K562 (cell line): Measurements from ENCODE around the gene DPP8. TPM values are rescaled to one million over a fixed set of nuclear protein-coding genes. Genes with fewer than 3 reads are reported as not detected.
A peak's percentile ranks its signal among the peaks of the same experiment; 100 is the strongest.

Experiments
- ATAC-seq: fragments of 200-7000 bp; cut with Tn5 transposase; 3 replicates; pipeline ENCODE4 v1.9.1; 2020; ENCODE audit warnings: moderate library complexity
- BruUV-seq: library from RNA; stranded (reverse); fragments of 400-500 nt; replicated peaks from 2 replicates; lab custom pipeline; 2021; lab: Mats Ljungman, UMichigan
- CTCF ChIA-PET: fragments of 300-600 bp; formaldehyde crosslinking; extraction: SDS; loops from one replicate; lab custom pipeline; 2021; ENCODE audit warnings: low intra/inter-chr PET ratio; lab: Yijun Ruan, JAX
- POLR2A ChIA-PET: fragments of 300-600, 350-650 bp; sonication (Branson Sonifier 250); formaldehyde crosslinking; extraction: SDS; loops from one replicate; lab custom pipeline; 2021; ENCODE audit warnings: antibody characterized with exemption, inconsistent platforms; lab: Yijun Ruan, JAX
- DNase-seq, 4 experiments: peaks; one replicate each; pipeline versions ENCODE4 v3.0.0 to v3.0.0-alpha.2; 2011 to 2018; ENCODE audit warnings: low spot score in 3 of 4, mixed read lengths in 3 of 4; ENCODE audit errors: extremely low read depth in 1 of 4
- FAIRE-seq: peaks from 2 replicates; lab custom pipeline; 2011; peaks lifted over from hg19 to GRCh38; lab: Jason Lieb, UNC
- H2AFZ ChIP-seq: 2 replicates; pipeline ENCODE4 v1.6.0; 2011; ENCODE audit warnings: low read depth, low read length, control low read depth, inconsistent platforms
- H3K27ac ChIP-seq: fragments of 200-600 bp; 3 replicates; pipeline ENCODE4 v1.8.0; 2011; ENCODE audit warnings: low read depth, mild to moderate bottlenecking, control low read depth, inconsistent platforms, low read length, moderate library complexity, mixed read lengths; ENCODE audit errors: extremely low read depth
- H3K27me3 ChIP-seq, 2 experiments: fragments of 300-600 bp in 1 of 2; 2 replicates in 1 of 2; 3 replicates in 1 of 2; pipeline versions ENCODE4 v1.6.0 to v1.8.0; 2011; ENCODE audit warnings: inconsistent platforms in 2 of 2, low read length in 2 of 2, mild to moderate bottlenecking in 1 of 2, mixed read lengths in 1 of 2, moderate library complexity in 1 of 2; ENCODE audit not compliant: control insufficient read depth in 2 of 2, insufficient read depth in 2 of 2
- H3K36me3 ChIP-seq: fragments of 300-600 bp; 3 replicates; pipeline ENCODE4 v1.8.0; 2011; ENCODE audit warnings: mild to moderate bottlenecking, low read length, inconsistent platforms; ENCODE audit not compliant: control insufficient read depth, insufficient read depth
- H3K4me1 ChIP-seq, 2 experiments: fragments of 200-600 bp in 1 of 2; replicated peaks in 1 of 2; 2 replicates in 1 of 2; 3 replicates in 1 of 2; pipeline versions ENCODE4 v1.5.1 to v1.8.0; 2011; ENCODE audit warnings: inconsistent platforms in 2 of 2, low read length in 2 of 2, mild to moderate bottlenecking in 1 of 2, mixed read lengths in 1 of 2, moderate library complexity in 1 of 2; ENCODE audit not compliant: control insufficient read depth in 2 of 2, insufficient read depth in 2 of 2
- H3K4me2 ChIP-seq: 2 replicates; pipeline ENCODE4 v1.6.1; 2011; ENCODE audit warnings: low read length, control low read depth, inconsistent platforms, mixed read lengths; ENCODE audit not compliant: insufficient read depth
- H3K4me3 ChIP-seq: fragments of 200-600 bp; sonication (generic), shearing (Covaris generic); 2 replicates; pipeline ENCODE4 v1.5.1; 2016; ENCODE audit warnings: control low read depth, inconsistent platforms
- H3K79me2 ChIP-seq: fragments of 200-600 bp; 3 replicates; pipeline ENCODE4 v1.8.0; 2011; ENCODE audit warnings: low read length, inconsistent platforms; ENCODE audit not compliant: control insufficient read depth, insufficient read depth
- H3K9ac ChIP-seq, 2 experiments: 2 replicates each; pipeline versions ENCODE4 v1.6.0 to v1.6.1; 2011; ENCODE audit warnings: low read depth in 2 of 2, low read length in 2 of 2, control low read depth in 1 of 2, inconsistent platforms in 1 of 2, mild to moderate bottlenecking in 1 of 2, mixed read lengths in 1 of 2; ENCODE audit not compliant: insufficient read depth in 1 of 2
- H3K9me1 ChIP-seq: one replicate; pipeline ENCODE4 v1.6.0; 2011; ENCODE audit warnings: inconsistent platforms, mild to moderate bottlenecking, low read length, moderate library complexity; ENCODE audit not compliant: control insufficient read depth, insufficient read depth
- H3K9me3 ChIP-seq: replicated peaks from 2 replicates; pipeline ENCODE4 v1.5.1; 2011; ENCODE audit warnings: low read depth, low read length, inconsistent platforms; ENCODE audit not compliant: control insufficient read depth, insufficient read depth
- H4K20me1 ChIP-seq: replicated peaks from 2 replicates; pipeline ENCODE4 v1.6.1; 2011; ENCODE audit warnings: low read length, inconsistent platforms, mixed read lengths; ENCODE audit not compliant: control insufficient read depth, insufficient read depth
- ATF3 ChIP-seq, 2 experiments: fragments of 450-650 bp in 1 of 2; sonication (generic) in 1 of 2; formaldehyde crosslinking in 1 of 2; IDR thresholded peaks in 1 of 2; conservative IDR thresholded peaks in 1 of 2; 2 replicates each; pipeline versions ENCODE4 v1.6.1 to v1.8.1; 2016 to 2023; ENCODE audit warnings: mild to moderate bottlenecking in 2 of 2, moderate library complexity in 2 of 2, inconsistent platforms in 1 of 2, missing genetic modification reagents in 1 of 2
- ZFP36 ChIP-seq: fragments of 150-350 bp; IDR thresholded peaks from 2 replicates; pipeline ENCODE4 v1.6.1; 2018; ENCODE audit warnings: low read length, low read depth; ENCODE audit not compliant: partially characterized antibody
- WGBS: fragments of 100-300 bp; shearing (Covaris generic); methylation state at CpG from one replicate; pipeline ENCODE4 v1.1.6; 2016; ENCODE audit warnings: low coverage, mixed read lengths; ENCODE audit not compliant: insufficient coverage; ENCODE audit errors: missing lambda C conversion rate; 5-methylcytosine and 5-hydroxymethylcytosine counted together
- in situ Hi-C: fragments of 300-500 bp; cut with MboI; formaldehyde crosslinking; loops from 4 replicates; pipeline ENCODE4 v1.15.0; 2018; ENCODE audit warnings: inconsistent platforms, mixed read lengths
- intact Hi-C: fragments of 100-400 bp; cut with micrococcal nuclease; formaldehyde crosslinking; loops from 2 replicates; pipeline ENCODE4 v1.14.2; 2022
- polyA plus RNA-seq, 8 experiments: library from polyadenylated mRNA; depleted of rRNA in 4 of 8; stranded (reverse) in 5 of 8; unstranded in 3 of 8; fragments of >200 nt; fragmentation: Nextera tagmentation in 2 of 8; fragmentation: Illumina TruSeq in 1 of 8; extraction: Ambion mirVana in 2 of 8; extraction: Trizol in 1 of 8; gene quantifications; 2 replicates each; pipeline versions ENCODE4 v1.2.1 to v1.2.3, GENCODE V29; 2011 to 2014; ENCODE audit warnings: inconsistent platforms in 1 of 8, missing spikeins in 1 of 8
- total RNA-seq, 7 experiments: library from RNA; depleted of rRNA in 6 of 7; stranded (reverse); fragments of >200 nt in 6 of 7; fragmentation: Illumina TruSeq in 2 of 7; extraction: Trizol in 2 of 7; gene quantifications; 2 replicates each; pipeline versions ENCODE4 v1.2.1 to v1.2.3, GENCODE V29; 2011 to 2021; ENCODE audit warnings: low replicate concordance in 1 of 7
- TF ChIP-seq, protein P1 (sequence below): fragments of 250-450 bp; sonication (Bioruptor Pico); IDR thresholded peaks from 2 replicates; pipeline ENCODE4 v1.5.0; 2021; ENCODE audit warnings: mild to moderate bottlenecking, moderate library complexity

Gene DPP8
- total and polyA plus RNA-seq, 9 of the 15 experiments (the other 6 are each of a cell fraction or from before 2014, with no cell fraction given), result 5.5 to 36.7 (median 20.7) TPM

DNA sequence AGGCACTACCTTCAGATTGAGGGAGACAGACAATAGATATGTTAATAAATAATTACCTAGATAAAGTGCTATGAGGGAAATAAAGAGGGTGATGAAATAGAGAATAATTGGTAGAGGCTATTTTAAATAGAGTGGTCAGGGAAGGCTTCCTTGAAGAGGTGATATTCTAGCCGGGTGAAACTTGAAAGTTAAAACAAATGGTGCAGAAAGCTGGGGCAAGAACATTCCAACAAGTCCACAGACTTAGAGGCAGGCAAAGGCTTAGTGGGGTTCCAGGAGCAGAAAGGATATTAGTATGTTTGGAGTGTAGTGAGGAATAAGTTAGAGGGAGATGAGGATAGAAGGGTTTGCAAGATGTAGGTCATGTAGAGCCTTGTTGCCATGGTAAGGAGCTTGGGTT is 22.8 kb upstream of the DPP8 start:
- H2AFZ ChIP-seq, result no peak overlapping the region
- H4K20me1 ChIP-seq, result peaks cover 4% of the 10 kb centered on the region; the same call in 1 of the 2 replicates
- ChIA-PET POLR2A (interaction anchor here (0.7 to 2.6 kb wide), 4 partner anchors 9 to 24 kb away, joined by 3 to 12 read pairs (median 4); partner anchors contain the start of gene HACD3), CTCF (no interaction called here)
- no TSS peak for BruUV-seq
- H3K27me3 ChIP-seq, result no peaks in the 10 kb centered on the region
- no peak for FAIRE-seq
- no peak overlapping the region for H3K4me3 ChIP-seq
- in situ Hi-C loops (no loop called here), intact Hi-C loops (no loop called here)
- no peaks in the 10 kb centered on the region for H3K9me3 ChIP-seq
- no peak overlapping the region for H3K27ac ChIP-seq
- H3K9me1 ChIP-seq, result no peaks in the 10 kb centered on the region
- no peaks in the 10 kb centered on the region; a peak in 1 of 5 replicates for H3K4me1 ChIP-seq
- no peak for DNase-seq
- WGBS, result 69% methylated on average over 1 of the region's 1 CpG
- 0 out of 2 replicates have a peak, but pooled peaks have one; percentile 16 for TF ChIP-seq ATF3 (IDR thresholded peaks at IDR 0.05)
- TF ChIP-seq ATF3 (CRISPR knock-in tag; conservative IDR thresholded peaks at IDR 0.05), result no peak
- peak; percentile 71 for TF ChIP-seq ZFP36
- TF ChIP-seq, protein P1, sequence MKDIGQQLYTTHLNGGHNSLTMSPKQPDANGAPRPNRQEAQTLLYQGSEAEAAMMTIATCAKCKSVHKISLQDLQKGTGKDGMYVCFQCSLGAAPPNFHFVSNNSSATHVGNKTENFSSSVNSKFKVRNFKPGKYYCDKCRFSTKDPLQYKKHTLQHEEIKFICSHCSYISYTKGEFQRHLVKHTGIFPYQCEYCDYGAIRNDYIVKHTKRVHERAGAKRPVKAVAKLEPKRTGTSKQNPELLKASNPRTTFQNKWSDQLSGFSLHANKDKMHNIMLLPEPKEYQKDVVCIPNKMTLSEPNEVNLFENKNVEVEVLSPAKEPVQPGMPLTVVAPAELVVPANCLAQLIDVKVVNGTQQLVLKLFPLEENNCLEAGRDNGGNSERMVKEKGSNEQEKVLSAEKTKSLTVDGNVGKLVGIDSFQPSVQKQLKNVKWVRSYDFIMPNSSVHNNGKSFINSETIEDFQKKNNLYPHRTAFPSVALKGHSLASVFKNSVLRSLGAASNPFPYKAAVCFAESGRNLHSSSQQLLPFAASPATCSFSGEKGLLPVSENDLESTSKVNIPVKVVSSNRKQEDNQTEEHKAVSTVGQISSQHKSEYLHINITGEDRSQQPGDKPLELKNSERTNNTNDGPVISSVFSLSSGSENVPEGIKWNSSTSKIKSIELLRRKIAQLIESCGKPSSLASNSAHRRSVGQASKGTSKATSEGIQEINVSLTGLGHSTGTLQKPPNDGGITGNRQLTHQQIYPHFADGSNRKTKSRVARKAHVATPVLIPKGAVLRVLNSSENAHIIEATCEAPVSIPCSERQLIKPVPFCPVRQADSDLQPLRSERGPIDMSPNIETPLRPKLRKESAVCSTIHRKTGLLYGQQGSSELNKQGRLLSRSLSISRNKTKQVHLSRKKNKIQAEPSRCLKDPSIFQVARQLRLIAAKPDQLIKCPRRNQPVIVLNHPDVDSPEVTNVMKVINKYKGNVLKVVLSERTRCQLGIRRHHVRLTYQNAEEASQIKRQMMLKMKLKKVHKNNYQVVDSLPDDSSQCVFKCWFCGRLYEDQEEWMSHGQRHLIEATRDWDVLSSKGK (CRISPR knock-in tag), result no peak
- peaks cover 33% of the 10 kb centered on the region; the same call in 2 of the 3 replicates for H3K36me3 ChIP-seq
- peaks cover 87% of the 10 kb centered on the region for H3K79me2 ChIP-seq
- H3K4me2 ChIP-seq, result no peak overlapping the region
- H3K9ac ChIP-seq, result no peak overlapping the region
- peak; percentile 43; the same call in 2 of the 3 replicates for ATAC-seq
